Endothelial cell (in vitro differentiated cells): Measurements from ENCODE around the gene TOR1AIP1. TPM values are rescaled to one million over a fixed set of nuclear protein-coding genes. Genes with fewer than 3 reads are reported as not detected.
"Not testable (repeated sequence)": the region's sequence is repeated elsewhere in the genome, so short reads cannot be mapped to it uniquely, and the experiment has no call there.

Experiments
- DNase-seq: peaks from one replicate; pipeline ENCODE4 v3.0.0; 2021; ENCODE audit warnings: low spot score
- H3K27ac Mint-ChIP-seq: one replicate; pipeline ENCODE4 v1.8.0; 2021; ENCODE audit warnings: mixed read lengths, inconsistent platforms; ENCODE audit not compliant: unreplicated experiment
- H3K27me3 Mint-ChIP-seq: one replicate; pipeline ENCODE4 v1.8.0; 2021; ENCODE audit warnings: mild to moderate bottlenecking, moderate library complexity, mixed read lengths, inconsistent platforms; ENCODE audit not compliant: unreplicated experiment
- H3K36me3 Mint-ChIP-seq: one replicate; pipeline ENCODE4 v1.8.0; 2021; ENCODE audit warnings: mild to moderate bottlenecking, low read depth, mixed read lengths, inconsistent platforms; ENCODE audit not compliant: unreplicated experiment
- H3K4me1 Mint-ChIP-seq: one replicate; pipeline ENCODE4 v1.8.0; 2021; ENCODE audit warnings: mild to moderate bottlenecking, mixed read lengths, inconsistent platforms; ENCODE audit not compliant: unreplicated experiment
- H3K4me3 Mint-ChIP-seq: one replicate; pipeline ENCODE4 v1.8.0; 2021; ENCODE audit warnings: mild to moderate bottlenecking, mixed read lengths, inconsistent platforms; ENCODE audit not compliant: unreplicated experiment
- H3K9me3 Mint-ChIP-seq: one replicate; pipeline ENCODE4 v1.8.0; 2021; ENCODE audit warnings: mixed read lengths, inconsistent platforms; ENCODE audit not compliant: unreplicated experiment
- long read RNA-seq: library from polyadenylated mRNA; unstranded; transcript quantifications from one replicate; pipeline ENCODE4 v2.0.0, GENCODE V29; 2020; ENCODE audit not compliant: unreplicated experiment
- total RNA-seq: library from RNA; stranded (reverse); fragmentation: NEBNext Ultra II Directional; extraction: Animal tissue kit (Norgen Biotek cat#: 25700); gene quantifications from one replicate; pipeline ENCODE4 v1.2.1, GENCODE V29; 2021; ENCODE audit not compliant: unreplicated experiment
- TF ChIP-seq, protein P1 (sequence below): fragments of 200-600 bp; sonication (generic); IDR thresholded peaks from one replicate; pipeline ENCODE4 v1.5.0; 2021; ENCODE audit warnings: antibody characterized with exemption; ENCODE audit not compliant: unreplicated experiment

Gene TOR1AIP1, protein sequence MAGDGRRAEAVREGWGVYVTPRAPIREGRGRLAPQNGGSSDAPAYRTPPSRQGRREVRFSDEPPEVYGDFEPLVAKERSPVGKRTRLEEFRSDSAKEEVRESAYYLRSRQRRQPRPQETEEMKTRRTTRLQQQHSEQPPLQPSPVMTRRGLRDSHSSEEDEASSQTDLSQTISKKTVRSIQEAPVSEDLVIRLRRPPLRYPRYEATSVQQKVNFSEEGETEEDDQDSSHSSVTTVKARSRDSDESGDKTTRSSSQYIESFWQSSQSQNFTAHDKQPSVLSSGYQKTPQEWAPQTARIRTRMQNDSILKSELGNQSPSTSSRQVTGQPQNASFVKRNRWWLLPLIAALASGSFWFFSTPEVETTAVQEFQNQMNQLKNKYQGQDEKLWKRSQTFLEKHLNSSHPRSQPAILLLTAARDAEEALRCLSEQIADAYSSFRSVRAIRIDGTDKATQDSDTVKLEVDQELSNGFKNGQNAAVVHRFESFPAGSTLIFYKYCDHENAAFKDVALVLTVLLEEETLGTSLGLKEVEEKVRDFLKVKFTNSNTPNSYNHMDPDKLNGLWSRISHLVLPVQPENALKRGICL
- total RNA-seq, result 31.0 TPM
- long read RNA-seq, transcript TOR1AIP1-208 (10 exons, 3,685 nt), result major isoform, 11 of 14 reads
- long read RNA-seq, partial matches to known transcripts, result 0 of 14 reads
- long read RNA-seq, other reads (novel, unspliced or antisense), result 3 of 14 reads

GRCh38 chr1:179882253-179883039, at the start of gene TOR1AIP1:
TSS of gene TOR1AIP1 (plus strand) at chr1:179882285. CDS start at chr1:179882503, 218 bp downstream.
- Mint-ChIP-seq H3K27ac (peak within 1 kb of the TSS; percentile 99), H3K4me3 (peak within 1 kb of the TSS; percentile 96), H3K4me1 (peaks cover 13% of the 10 kb centered on the region), H3K27me3 (peaks cover 11% of the 10 kb centered on the region), H3K36me3 (no peaks in the 10 kb centered on the region), H3K9me3 (no peaks in the 10 kb centered on the region)
- TF ChIP-seq, protein P1, sequence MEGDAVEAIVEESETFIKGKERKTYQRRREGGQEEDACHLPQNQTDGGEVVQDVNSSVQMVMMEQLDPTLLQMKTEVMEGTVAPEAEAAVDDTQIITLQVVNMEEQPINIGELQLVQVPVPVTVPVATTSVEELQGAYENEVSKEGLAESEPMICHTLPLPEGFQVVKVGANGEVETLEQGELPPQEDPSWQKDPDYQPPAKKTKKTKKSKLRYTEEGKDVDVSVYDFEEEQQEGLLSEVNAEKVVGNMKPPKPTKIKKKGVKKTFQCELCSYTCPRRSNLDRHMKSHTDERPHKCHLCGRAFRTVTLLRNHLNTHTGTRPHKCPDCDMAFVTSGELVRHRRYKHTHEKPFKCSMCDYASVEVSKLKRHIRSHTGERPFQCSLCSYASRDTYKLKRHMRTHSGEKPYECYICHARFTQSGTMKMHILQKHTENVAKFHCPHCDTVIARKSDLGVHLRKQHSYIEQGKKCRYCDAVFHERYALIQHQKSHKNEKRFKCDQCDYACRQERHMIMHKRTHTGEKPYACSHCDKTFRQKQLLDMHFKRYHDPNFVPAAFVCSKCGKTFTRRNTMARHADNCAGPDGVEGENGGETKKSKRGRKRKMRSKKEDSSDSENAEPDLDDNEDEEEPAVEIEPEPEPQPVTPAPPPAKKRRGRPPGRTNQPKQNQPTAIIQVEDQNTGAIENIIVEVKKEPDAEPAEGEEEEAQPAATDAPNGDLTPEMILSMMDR, result peak; percentile 53
- peak; percentile 97 for DNase-seq

DNA sequence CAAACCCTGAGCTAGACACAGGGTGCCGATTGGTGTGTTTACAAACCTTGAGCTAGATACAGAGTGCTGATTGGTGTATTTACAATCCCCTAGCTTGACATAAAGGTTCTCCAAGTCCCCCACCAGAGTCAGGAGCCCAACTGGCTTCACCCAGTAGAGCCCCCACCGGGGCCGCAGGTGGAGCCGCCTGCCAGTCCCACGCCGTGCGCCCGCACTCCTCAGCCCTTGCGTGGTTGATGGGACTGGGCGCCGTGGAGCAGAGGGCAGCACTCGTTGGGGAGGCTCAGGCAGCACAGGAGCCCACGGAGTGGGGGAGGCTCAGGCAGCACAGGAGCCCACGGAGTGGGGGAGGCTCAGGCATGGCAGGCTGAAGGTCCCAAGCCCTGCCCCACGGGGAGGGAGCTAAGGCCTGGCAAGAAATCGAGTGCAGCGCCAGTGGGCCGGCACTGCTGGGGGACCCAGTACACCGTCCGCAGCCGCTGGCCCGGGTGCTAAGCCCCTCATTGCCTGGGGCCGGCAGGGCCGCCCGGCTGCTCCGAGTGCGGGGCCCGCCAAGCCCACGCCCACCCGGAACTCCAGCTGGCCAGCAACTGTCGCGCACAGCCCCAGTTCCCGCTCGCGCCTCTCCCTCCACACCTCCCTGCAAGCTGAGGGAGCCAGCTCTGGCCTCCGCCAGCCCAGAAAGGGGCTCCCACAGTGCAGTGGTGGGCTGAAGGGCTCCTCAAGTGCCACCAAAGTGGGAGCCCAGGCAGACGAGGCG, 45.2 kb upstream of the TOR1AIP1 start:
- not testable (repeated sequence) for DNase-seq, H3K4me3 Mint-ChIP-seq, H3K27me3 Mint-ChIP-seq, H3K27ac Mint-ChIP-seq, H3K9me3 Mint-ChIP-seq, H3K36me3 Mint-ChIP-seq, H3K4me1 Mint-ChIP-seq

GRCh38 chr1:179840107-179840506, 42.0 kb upstream of the TOR1AIP1 start:
- no peak for DNase-seq
- no peaks in the 10 kb centered on the region for H3K27me3 Mint-ChIP-seq
- TF ChIP-seq, protein P1, result no peak
- no peak overlapping the region for H3K4me3 Mint-ChIP-seq
- H3K27ac Mint-ChIP-seq, result no peak overlapping the region
- no peaks in the 10 kb centered on the region for H3K36me3 Mint-ChIP-seq
- H3K9me3 Mint-ChIP-seq, result no peaks in the 10 kb centered on the region
- H3K4me1 Mint-ChIP-seq, result no peaks in the 10 kb centered on the region

DNA sequence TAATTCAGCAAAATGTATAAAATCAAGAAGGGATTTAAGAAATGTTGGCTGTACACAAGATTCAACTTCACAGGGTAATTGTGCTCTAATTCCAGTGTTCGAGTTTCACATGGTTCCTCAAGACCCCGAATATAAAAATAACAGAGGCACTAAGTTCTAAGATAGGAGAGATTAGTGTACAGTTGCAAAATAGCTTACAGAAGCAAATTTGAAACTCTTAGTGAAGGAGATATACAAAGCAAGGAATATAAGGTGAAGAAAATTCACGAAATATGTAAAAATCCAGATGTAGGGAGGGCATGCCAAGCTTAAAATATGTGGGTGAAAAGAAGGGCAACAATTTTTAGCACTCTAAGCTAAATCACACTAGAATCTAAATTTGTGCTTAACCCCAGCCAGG, 33.9 kb upstream of the TOR1AIP1 start:
- Mint-ChIP-seq H3K36me3 (peaks cover 13% of the 10 kb centered on the region), H3K27me3 (no peaks in the 10 kb centered on the region), H3K4me3 (no peak overlapping the region), H3K27ac (no peak overlapping the region), H3K4me1 (no peaks in the 10 kb centered on the region), H3K9me3 (no peaks in the 10 kb centered on the region)
- no peak for DNase-seq
- TF ChIP-seq, protein P1, result no peak

GRCh38 chr1:179853102-179853501, 29.0 kb upstream of the TOR1AIP1 start:
- no peaks in the 10 kb centered on the region for H3K4me1 Mint-ChIP-seq
- H3K27ac Mint-ChIP-seq, result no peak overlapping the region
- no peaks in the 10 kb centered on the region for H3K27me3 Mint-ChIP-seq
- H3K36me3 Mint-ChIP-seq, result peaks cover 8% of the 10 kb centered on the region
- H3K4me3 Mint-ChIP-seq, result no peak overlapping the region
- TF ChIP-seq, protein P1, result no peak
- no peaks in the 10 kb centered on the region for H3K9me3 Mint-ChIP-seq
- DNase-seq, result no peak

- H3K27ac Mint-ChIP-seq, H3K4me1 Mint-ChIP-seq, H3K4me3 Mint-ChIP-seq, H3K27me3 Mint-ChIP-seq, DNase-seq, H3K9me3 Mint-ChIP-seq, H3K36me3 Mint-ChIP-seq: not testable (repeated sequence)
These were observed 26.3 kb upstream of the TOR1AIP1 start for GRCh38 chr1:179855831-179856230.
